Nasal cavity respiratory epithelium epithelial cell of viscerocranial mucosa (primary cell): ENCODE measurements around the gene KIR3DL3. TPM values are rescaled to one million over a fixed set of nuclear protein-coding genes. Genes with fewer than 3 reads are reported as not detected.

Experiments
- total RNA-seq: library from RNA; depleted of rRNA; stranded (reverse); fragments of >200 nt; gene quantifications from 2 replicates; pipeline ENCODE4 v1.2.3, GENCODE V29; 2014

The KIR3DL3 gene
- total RNA-seq, result not detected in 2 replicates

DNA sequence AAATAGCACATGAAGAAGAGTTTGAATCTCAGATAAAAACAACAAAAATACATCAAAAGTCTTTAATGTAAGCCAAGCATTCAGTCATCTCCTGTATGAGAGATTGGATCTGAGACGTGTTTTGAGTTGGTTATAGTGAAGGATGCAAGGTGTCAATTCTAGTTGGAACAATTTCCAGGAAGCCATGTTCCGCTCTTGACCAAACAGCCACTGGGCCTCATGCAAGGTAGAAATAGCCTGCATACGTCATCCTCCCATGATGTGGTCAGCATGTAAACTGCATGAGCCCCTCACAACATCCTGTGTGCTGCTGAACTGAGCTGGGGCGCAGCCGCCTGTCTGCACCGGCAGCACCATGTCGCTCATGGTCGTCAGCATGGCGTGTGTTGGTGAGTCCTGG lies at the start of gene KIR3DL3:
Gene KIR3DL3, plus strand, starts transcription at position 301 of the 400 bp plus-strand sequence. Its CDS starts 55 bp downstream, at position 356.

DNA sequence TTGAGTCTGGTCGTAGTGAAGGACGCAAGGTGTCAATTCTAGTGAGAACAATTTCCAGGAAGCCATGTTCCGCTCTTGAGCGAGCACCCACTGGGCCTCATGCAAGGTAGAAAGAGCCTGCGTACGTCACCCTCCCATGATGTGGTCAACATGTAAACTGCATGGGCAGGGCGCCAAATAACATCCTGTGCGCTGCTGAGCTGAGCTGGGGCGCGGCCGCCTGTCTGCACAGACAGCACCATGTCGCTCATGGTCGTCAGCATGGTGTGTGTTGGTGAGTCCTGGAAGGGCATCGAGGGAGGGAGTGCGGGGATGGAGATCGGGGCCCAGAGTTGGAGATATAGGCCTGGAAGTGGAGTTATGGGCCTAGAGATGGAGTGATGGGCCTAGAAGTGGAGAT lies 14.1 kb downstream of the KIR3DL3 start, which contains the start of gene KIR2DL3:
Gene KIR2DL3, plus strand, starts transcription at position 208 of the 400 bp plus-strand sequence. Its CDS starts 33 bp downstream, at position 241.

DNA sequence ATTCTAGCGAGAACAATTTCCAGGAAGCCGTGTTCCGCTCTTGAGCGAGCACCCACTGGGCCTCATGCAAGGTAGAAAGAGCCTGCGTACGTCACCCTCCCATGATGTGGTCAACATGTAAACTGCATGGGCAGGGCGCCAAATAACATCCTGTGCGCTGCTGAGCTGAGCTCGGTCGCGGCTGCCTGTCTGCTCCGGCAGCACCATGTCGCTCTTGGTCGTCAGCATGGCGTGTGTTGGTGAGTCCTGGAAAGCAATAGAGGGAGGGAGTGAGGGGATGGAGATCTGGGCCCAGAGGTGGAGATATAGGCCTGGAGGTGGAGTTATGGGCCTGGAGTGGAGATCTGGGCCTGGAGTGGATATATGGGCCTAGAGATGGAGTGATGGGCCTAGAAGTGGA lies 45.4 kb downstream of the KIR3DL3 start, which contains the start of gene KIR2DL1:
Gene KIR2DL1, plus strand, starts transcription at position 148 of the 400 bp plus-strand sequence. Its CDS starts 58 bp downstream, at position 206.

Other genes starting within 250 kb of the KIR3DL3 start
- gene LAIR2, start 221.6 kb upstream of the KIR3DL3 start, total RNA-seq, result not detected in 2 replicates
- gene LILRA2, start 150.7 kb upstream of the KIR3DL3 start, total RNA-seq, result not detected in 2 replicates
- not detected in 2 replicates for gene LILRA1, start 130.8 kb upstream of the KIR3DL3 start, total RNA-seq
- not detected in 2 replicates for gene LILRB1, start 94.0 kb upstream of the KIR3DL3 start, total RNA-seq
- gene LILRB4, start 61.5 kb upstream of the KIR3DL3 start, total RNA-seq, result not detected in 2 replicates
- gene KIR2DL3, start 14.1 kb downstream of the KIR3DL3 start, total RNA-seq, result not detected in 2 replicates
- not detected in 2 replicates for gene KIR2DL1, start 45.4 kb downstream of the KIR3DL3 start, total RNA-seq
- not detected in 2 replicates for gene KIR2DL4, start 79.2 kb downstream of the KIR3DL3 start, total RNA-seq
- gene KIR3DL1, start 92.0 kb downstream of the KIR3DL3 start, total RNA-seq, result not detected in 2 replicates
- not detected in 2 replicates for gene KIR2DS4, start 108.2 kb downstream of the KIR3DL3 start, total RNA-seq
- not detected in 2 replicates for gene KIR3DL2, start 126.0 kb downstream of the KIR3DL3 start, total RNA-seq
- not detected in 2 replicates for gene FCAR, start 149.8 kb downstream of the KIR3DL3 start, total RNA-seq
- gene NCR1, start 181.7 kb downstream of the KIR3DL3 start, total RNA-seq, result not detected in 2 replicates
- gene NLRP7, start 223.1 kb downstream of the KIR3DL3 start, total RNA-seq, result under 0.01 TPM in 1 of 2 replicates, not detected in the other
- 10.3 and 16.2 TPM in 2 replicates for gene NLRP2, start 241.9 kb downstream of the KIR3DL3 start, total RNA-seq